SK-N-SH treated with all-trans-retinoic acid at 6 μM for 48 hours (cell line): ENCODE data around the gene PRUNE2.

Experiments used
- ATAC-seq: fragments of 200-7000 bp; cut with Tn5 transposase; 3 replicates; pipeline ENCODE4 v1.9.1; 2020; ENCODE audit warnings: mild to moderate bottlenecking, moderate library complexity
- ARNTL ChIP-seq: fragments of 450-650 bp; formaldehyde crosslinking; IDR thresholded peaks from 2 replicates; pipeline ENCODE4 v1.5.0; 2020; ENCODE audit warnings: low read depth, mild to moderate bottlenecking, moderate library complexity, borderline replicate concordance
- BACH2 ChIP-seq: fragments of 250-450 bp; sonication (Bioruptor Pico); IDR thresholded peaks from 2 replicates; pipeline ENCODE4 v1.9.0; 2021; ENCODE audit warnings: mild to moderate bottlenecking, borderline replicate concordance
- CREB5 ChIP-seq: fragments of 250-450 bp; sonication (Bioruptor Pico); IDR thresholded peaks from 2 replicates; pipeline ENCODE4 v1.5.1; 2020; ENCODE audit warnings: low read depth, mild to moderate bottlenecking, moderate library complexity
- CSDC2 ChIP-seq: fragments of 250-450 bp; sonication (Bioruptor Pico); IDR thresholded peaks from 2 replicates; pipeline ENCODE4 v1.5.0; 2020; ENCODE audit warnings: mild to moderate bottlenecking, moderate library complexity
- CSRNP3 ChIP-seq: fragments of 250-450 bp; sonication (Bioruptor Pico); IDR thresholded peaks from 2 replicates; pipeline ENCODE4 v1.5.1; 2021; ENCODE audit warnings: mild to moderate bottlenecking, moderate library complexity
- ESRRG ChIP-seq: fragments of 250-450 bp; sonication (Bioruptor Pico); IDR thresholded peaks from 2 replicates; pipeline ENCODE4 v1.6.1; 2021; ENCODE audit warnings: mild to moderate bottlenecking
- GLIS3 ChIP-seq: fragments of 250-450 bp; sonication (Bioruptor Pico); IDR thresholded peaks from 2 replicates; pipeline ENCODE4 v1.5.0; 2020; ENCODE audit warnings: mild to moderate bottlenecking, moderate library complexity
- ISL1 ChIP-seq: fragments of 250-450 bp; sonication (Bioruptor Pico); IDR thresholded peaks from 2 replicates; pipeline ENCODE4 v2.1.2; 2022; ENCODE audit warnings: mild to moderate bottlenecking, moderate library complexity
- OSR1 ChIP-seq: fragments of 250-450 bp; sonication (Bioruptor Pico); IDR thresholded peaks from 2 replicates; pipeline ENCODE4 v1.8.0; 2022; ENCODE audit warnings: moderate library complexity, mild to moderate bottlenecking, inconsistent platforms
- POU6F1 ChIP-seq: fragments of 250-450 bp; sonication (Bioruptor Pico); IDR thresholded peaks from 2 replicates; pipeline ENCODE4 v1.8.0; 2021; ENCODE audit warnings: low read depth, mild to moderate bottlenecking, moderate library complexity, borderline replicate concordance
- PPARA ChIP-seq: fragments of 250-450 bp; sonication (Bioruptor Pico); IDR thresholded peaks from 2 replicates; pipeline ENCODE4 v1.5.0; 2020; ENCODE audit warnings: mild to moderate bottlenecking, borderline replicate concordance
- RARB ChIP-seq: fragments of 250-450 bp; sonication (Bioruptor Pico); IDR thresholded peaks from 2 replicates; pipeline ENCODE4 v1.8.0; 2021; ENCODE audit warnings: mild to moderate bottlenecking, moderate library complexity
- SNAI2 ChIP-seq: fragments of 250-450 bp; sonication (Bioruptor Pico); IDR thresholded peaks from 2 replicates; pipeline ENCODE4 v1.5.0; 2020; ENCODE audit warnings: mild to moderate bottlenecking, moderate library complexity
- TCF4 ChIP-seq: fragments of 250-450 bp; sonication (Bioruptor Pico); IDR thresholded peaks from 2 replicates; pipeline ENCODE4 v1.8.0; 2021; ENCODE audit warnings: mild to moderate bottlenecking, moderate library complexity, borderline replicate concordance
- TOX ChIP-seq: fragments of 250-450 bp; sonication (Bioruptor Pico); IDR thresholded peaks from 2 replicates; pipeline ENCODE4 v1.8.0; 2021; ENCODE audit warnings: mild to moderate bottlenecking, moderate library complexity, borderline replicate concordance
- TSHZ2 ChIP-seq: fragments of 250-450 bp; sonication (Bioruptor Pico); IDR thresholded peaks from 2 replicates; pipeline ENCODE4 v1.5.0; 2020; ENCODE audit warnings: mild to moderate bottlenecking, moderate library complexity
- ZC3H10 ChIP-seq: fragments of 250-450 bp; sonication (Bioruptor Pico); IDR thresholded peaks from 2 replicates; pipeline ENCODE4 v1.5.1; 2021; ENCODE audit warnings: mild to moderate bottlenecking, moderate library complexity
- ZFP3 ChIP-seq: fragments of 250-450 bp; sonication (Bioruptor Pico); IDR thresholded peaks from 2 replicates; pipeline ENCODE4 v1.5.0; 2020; ENCODE audit warnings: mild to moderate bottlenecking, moderate library complexity
- ZFP30 ChIP-seq: fragments of 450-650 bp; formaldehyde crosslinking; IDR thresholded peaks from 2 replicates; pipeline ENCODE4 v1.5.0; 2022; ENCODE audit warnings: mild to moderate bottlenecking, moderate library complexity
- ZNF565 ChIP-seq: fragments of 450-650 bp; formaldehyde crosslinking; conservative IDR thresholded peaks from 2 replicates; pipeline ENCODE4 v1.5.0; 2020; ENCODE audit warnings: low read depth, mild to moderate bottlenecking, moderate library complexity
- ZNF70 ChIP-seq: fragments of 450-650 bp; formaldehyde crosslinking; IDR thresholded peaks from 2 replicates; pipeline ENCODE4 v1.5.0; 2020; ENCODE audit warnings: mild to moderate bottlenecking, moderate library complexity
- ZNF8 ChIP-seq: fragments of 450-650 bp; formaldehyde crosslinking; IDR thresholded peaks from 2 replicates; pipeline ENCODE4 v1.5.0; 2020; ENCODE audit warnings: mild to moderate bottlenecking, moderate library complexity

Gene PRUNE2

GRCh38 chr9:76793784-76794431 is 112.0 kb downstream of the PRUNE2 start:
- no peak for TF ChIP-seq RARB (CRISPR knock-in tag)
- TF ChIP-seq TSHZ2 (CRISPR knock-in tag), result no peak
- TF ChIP-seq TCF4 (CRISPR knock-in tag), result no peak
- TF ChIP-seq ZNF8 (CRISPR knock-in tag), result no peak
- TF ChIP-seq ZFP30 (CRISPR knock-in tag), result no peak
- TF ChIP-seq GLIS3 (CRISPR knock-in tag), result no peak
- ATAC-seq, result no peak

GRCh38 chr9:76789840-76790239 is 116.1 kb downstream of the PRUNE2 start:
- no peak for TF ChIP-seq ISL1 (CRISPR knock-in tag)
- no peak for ATAC-seq

- no peak for TF ChIP-seq ZFP3
- TF ChIP-seq TSHZ2 (CRISPR knock-in tag), result no peak
- no peak for TF ChIP-seq ZFP30 (CRISPR knock-in tag)
- no peak for TF ChIP-seq TOX
- no peak for TF ChIP-seq ZNF70 (CRISPR knock-in tag)
- TF ChIP-seq ZNF8 (CRISPR knock-in tag), result no peak
- no peak for TF ChIP-seq CSDC2
- no peak for TF ChIP-seq BACH2 (CRISPR knock-in tag)
- TF ChIP-seq CREB5 (CRISPR knock-in tag), result no peak
- no peak for TF ChIP-seq ZC3H10 (CRISPR knock-in tag)
- TF ChIP-seq CSRNP3, result no peak
- TF ChIP-seq ESRRG (CRISPR knock-in tag), result no peak
- TF ChIP-seq SNAI2 (CRISPR knock-in tag), result no peak
- TF ChIP-seq OSR1 (CRISPR knock-in tag), result no peak
- no peak for TF ChIP-seq TCF4 (CRISPR knock-in tag)
- no peak for TF ChIP-seq POU6F1
- no peak for TF ChIP-seq ZNF565 (CRISPR knock-in tag)
- no peak for TF ChIP-seq ARNTL (CRISPR knock-in tag)
- TF ChIP-seq PPARA (CRISPR knock-in tag), result no peak
- TF ChIP-seq RARB (CRISPR knock-in tag), result no peak
- no peak for ATAC-seq
Observed at GRCh38 chr9:76787677-76788076, 118.2 kb downstream of the PRUNE2 start.
